OCI-LY7 (cell line): ENCODE measurements around the gene SP7.

Source experiments
- CTCF ChIP-seq: fragments of 200-600 bp; sonication (generic); conservative IDR thresholded peaks from 2 replicates; pipeline ENCODE4 v1.5.1; 2014; ENCODE audit warnings: mild to moderate bottlenecking, antibody characterized with exemption, low read length, moderate library complexity, mixed read lengths
- EZH2phosphoT487 ChIP-seq: fragments of 200-600 bp; sonication (generic); IDR thresholded peaks from 2 replicates; pipeline ENCODE4 v1.6.1; 2018; ENCODE audit warnings: low read depth, borderline replicate concordance, mild to moderate bottlenecking, mixed run types, antibody characterized with exemption, low read length, moderate library complexity, mixed read lengths

GRCh38 chr12:53355121-53355520 is 19.0 kb upstream of the SP7 start:
- TF ChIP-seq CTCF (no peak), EZH2phosphoT487 (no peak)
